Measurements from ENCODE around the gene MECP2. TPM values are rescaled to one million over a fixed set of nuclear protein-coding genes. Genes with fewer than 3 reads are reported as not detected.

MECP2 gene
- total RNA-seq, 1 experiment from 2014 or later = 88.9 TPM

DNA sequence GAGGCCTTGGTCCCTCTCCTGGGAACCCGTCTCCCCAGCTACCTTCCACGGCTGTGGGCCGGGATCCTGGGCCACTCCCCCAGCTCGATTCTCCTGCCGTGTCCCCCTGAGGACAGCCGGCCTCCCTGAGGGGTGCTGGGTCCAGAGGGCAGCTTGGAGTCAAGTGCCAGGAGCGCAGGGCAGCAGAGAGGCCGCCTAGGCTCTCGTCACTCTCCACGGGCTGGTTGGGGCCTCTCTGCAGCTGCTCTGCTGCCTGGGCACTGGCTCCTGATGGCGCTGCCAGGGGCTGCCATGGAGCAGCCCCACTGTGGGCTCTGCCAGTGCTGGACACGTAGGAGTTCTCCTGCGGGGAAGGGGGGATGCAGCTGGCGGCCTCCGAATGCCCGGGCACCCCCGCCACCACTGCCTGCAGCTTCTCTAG lies 84.5 kb downstream of the MECP2 start:
- no peaks in the 10 kb centered on the region for H3K27me3 ChIP-seq (ENCODE audit: control insufficient read depth, insufficient read depth, low read length)
- TF ChIP-seq TCF7L2 (IDR thresholded peaks at IDR 0.05; ENCODE audit: low read depth, low read length) (no peak), SIN3A (IDR thresholded peaks at IDR 0.05; ENCODE audit: borderline replicate concordance, insufficient read depth, low read depth, low read length) (no peak), POLR2AphosphoS5 (IDR thresholded peaks at IDR 0.05; ENCODE audit: low read depth, low read length) (no peak)
- TF ChIP-seq, protein P1, sequence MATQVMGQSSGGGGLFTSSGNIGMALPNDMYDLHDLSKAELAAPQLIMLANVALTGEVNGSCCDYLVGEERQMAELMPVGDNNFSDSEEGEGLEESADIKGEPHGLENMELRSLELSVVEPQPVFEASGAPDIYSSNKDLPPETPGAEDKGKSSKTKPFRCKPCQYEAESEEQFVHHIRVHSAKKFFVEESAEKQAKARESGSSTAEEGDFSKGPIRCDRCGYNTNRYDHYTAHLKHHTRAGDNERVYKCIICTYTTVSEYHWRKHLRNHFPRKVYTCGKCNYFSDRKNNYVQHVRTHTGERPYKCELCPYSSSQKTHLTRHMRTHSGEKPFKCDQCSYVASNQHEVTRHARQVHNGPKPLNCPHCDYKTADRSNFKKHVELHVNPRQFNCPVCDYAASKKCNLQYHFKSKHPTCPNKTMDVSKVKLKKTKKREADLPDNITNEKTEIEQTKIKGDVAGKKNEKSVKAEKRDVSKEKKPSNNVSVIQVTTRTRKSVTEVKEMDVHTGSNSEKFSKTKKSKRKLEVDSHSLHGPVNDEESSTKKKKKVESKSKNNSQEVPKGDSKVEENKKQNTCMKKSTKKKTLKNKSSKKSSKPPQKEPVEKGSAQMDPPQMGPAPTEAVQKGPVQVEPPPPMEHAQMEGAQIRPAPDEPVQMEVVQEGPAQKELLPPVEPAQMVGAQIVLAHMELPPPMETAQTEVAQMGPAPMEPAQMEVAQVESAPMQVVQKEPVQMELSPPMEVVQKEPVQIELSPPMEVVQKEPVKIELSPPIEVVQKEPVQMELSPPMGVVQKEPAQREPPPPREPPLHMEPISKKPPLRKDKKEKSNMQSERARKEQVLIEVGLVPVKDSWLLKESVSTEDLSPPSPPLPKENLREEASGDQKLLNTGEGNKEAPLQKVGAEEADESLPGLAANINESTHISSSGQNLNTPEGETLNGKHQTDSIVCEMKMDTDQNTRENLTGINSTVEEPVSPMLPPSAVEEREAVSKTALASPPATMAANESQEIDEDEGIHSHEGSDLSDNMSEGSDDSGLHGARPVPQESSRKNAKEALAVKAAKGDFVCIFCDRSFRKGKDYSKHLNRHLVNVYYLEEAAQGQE (IDR thresholded peaks at IDR 0.05; ENCODE audit: insufficient read depth in 1 of 2, low read depth in 2 of 2, low read length in 1 of 2) = no peak
- TF ChIP-seq, protein P2, sequence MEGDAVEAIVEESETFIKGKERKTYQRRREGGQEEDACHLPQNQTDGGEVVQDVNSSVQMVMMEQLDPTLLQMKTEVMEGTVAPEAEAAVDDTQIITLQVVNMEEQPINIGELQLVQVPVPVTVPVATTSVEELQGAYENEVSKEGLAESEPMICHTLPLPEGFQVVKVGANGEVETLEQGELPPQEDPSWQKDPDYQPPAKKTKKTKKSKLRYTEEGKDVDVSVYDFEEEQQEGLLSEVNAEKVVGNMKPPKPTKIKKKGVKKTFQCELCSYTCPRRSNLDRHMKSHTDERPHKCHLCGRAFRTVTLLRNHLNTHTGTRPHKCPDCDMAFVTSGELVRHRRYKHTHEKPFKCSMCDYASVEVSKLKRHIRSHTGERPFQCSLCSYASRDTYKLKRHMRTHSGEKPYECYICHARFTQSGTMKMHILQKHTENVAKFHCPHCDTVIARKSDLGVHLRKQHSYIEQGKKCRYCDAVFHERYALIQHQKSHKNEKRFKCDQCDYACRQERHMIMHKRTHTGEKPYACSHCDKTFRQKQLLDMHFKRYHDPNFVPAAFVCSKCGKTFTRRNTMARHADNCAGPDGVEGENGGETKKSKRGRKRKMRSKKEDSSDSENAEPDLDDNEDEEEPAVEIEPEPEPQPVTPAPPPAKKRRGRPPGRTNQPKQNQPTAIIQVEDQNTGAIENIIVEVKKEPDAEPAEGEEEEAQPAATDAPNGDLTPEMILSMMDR (IDR thresholded peaks at IDR 0.05) = no peak
- ATAC-seq (no peak), DNase-seq (ENCODE audit: low read depth, low spot score) (no peak)
- CTCF ChIA-PET = interaction anchor here (0.7 to 1.6 kb wide), 3 partner anchors 8 to 14 kb away, joined by 3 to 6 read pairs (median 4); no protein-coding TSS in a partner anchor
- intact Hi-C loops (cut with micrococcal nuclease; ENCODE audit: unreplicated experiment) (no loop called here), in situ Hi-C loops (cut with HindIII; ENCODE audit: low pct_unique_long_range_greater_than_20kb, low sequenced_read_pairs) (no loop called here)
- H3K9me3 ChIP-seq (ENCODE audit: control insufficient read depth, insufficient read depth, low read depth, low read length) = no peaks in the 10 kb centered on the region
- H3K27ac ChIP-seq (ENCODE audit: low read length) = peak overlapping the region; percentile 36; the same call in 1 of the 2 replicates
- peaks cover 18% of the 10 kb centered on the region for H3K4me1 ChIP-seq (ENCODE audit: control insufficient read depth, insufficient read depth, low read length)
- no peaks in the 10 kb centered on the region; the same call in 1 of the 2 replicates for H3K36me3 ChIP-seq (ENCODE audit: control insufficient read depth, insufficient read depth, low read length)
- POLR2A ChIA-PET = no interaction called here
- H3K4me3 ChIP-seq (ENCODE audit: low read depth in 2 of 2, low read length in 2 of 2) = no peak overlapping the region
- no TSS peak for BruUV-seq (replicated peaks)

DNA sequence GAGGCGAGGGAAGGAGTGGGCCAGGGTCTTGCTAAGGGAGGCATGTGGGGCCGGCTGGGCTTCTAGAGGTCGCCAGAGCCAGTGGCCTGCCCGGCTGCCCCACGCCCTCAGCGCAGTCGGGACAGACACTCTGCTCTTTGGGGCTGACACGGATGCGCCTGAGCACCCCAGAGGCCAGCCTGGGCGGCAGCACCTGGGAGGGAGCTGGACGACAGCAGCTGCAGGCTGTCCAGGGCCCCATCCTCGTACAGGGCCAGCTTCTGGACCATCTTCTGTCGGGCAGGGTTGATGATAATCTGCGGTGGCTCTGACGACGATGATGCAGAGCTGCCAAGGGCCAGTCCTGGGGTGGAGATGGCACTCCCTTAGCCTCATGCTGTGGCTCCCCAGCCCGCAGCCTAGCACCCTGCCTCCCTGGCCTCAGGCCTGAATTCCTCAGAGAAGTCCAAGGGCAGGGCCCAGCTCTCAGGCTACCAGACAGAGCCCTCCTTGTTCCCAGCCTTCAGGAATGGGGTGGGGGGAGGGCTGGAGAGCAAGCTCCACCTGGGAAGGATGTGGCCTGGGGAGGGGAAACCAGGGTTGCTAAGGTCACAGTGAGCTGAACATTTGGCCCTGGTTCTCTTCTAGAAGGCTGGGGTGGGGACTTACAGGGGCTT lies 85.1 kb downstream of the MECP2 start:
- no peaks in the 10 kb centered on the region for H3K9me3 ChIP-seq (ENCODE audit: control insufficient read depth, insufficient read depth, low read depth, low read length)
- ChIA-PET CTCF (interaction anchor here (0.7 to 1.6 kb wide), 2 partner anchors 7 to 15 kb away, joined by 4 to 6 read pairs; no protein-coding TSS in a partner anchor), POLR2A (no interaction called here)
- DNase-seq (ENCODE audit: low read depth, low spot score) (no peak), ATAC-seq (peak; percentile 13; the same call in 1 of the 2 replicates)
- H3K36me3 ChIP-seq (ENCODE audit: control insufficient read depth, insufficient read depth, low read length) = no peaks in the 10 kb centered on the region; the same call in 1 of the 2 replicates
- in situ Hi-C loops (cut with HindIII; ENCODE audit: low pct_unique_long_range_greater_than_20kb, low sequenced_read_pairs) = no loop called here
- no peaks in the 10 kb centered on the region for H3K27me3 ChIP-seq (ENCODE audit: control insufficient read depth, insufficient read depth, low read length)
- H3K4me3 ChIP-seq (ENCODE audit: low read depth in 2 of 2, low read length in 2 of 2) = no peak overlapping the region
- BruUV-seq (replicated peaks) = no TSS peak
- peak overlapping the region; percentile 36; the same call in 1 of the 2 replicates for H3K27ac ChIP-seq (ENCODE audit: low read length)
- intact Hi-C loops (cut with micrococcal nuclease; ENCODE audit: unreplicated experiment) = no loop called here
- peaks cover 14% of the 10 kb centered on the region; the same call in 1 of the 2 replicates for H3K4me1 ChIP-seq (ENCODE audit: control insufficient read depth, insufficient read depth, low read length)
- TF ChIP-seq, protein P1 (IDR thresholded peaks at IDR 0.05; ENCODE audit: insufficient read depth in 1 of 2, low read depth in 2 of 2, low read length in 1 of 2) = no peak
- TF ChIP-seq POLR2AphosphoS5 (IDR thresholded peaks at IDR 0.05; ENCODE audit: low read depth, low read length) (no peak), SIN3A (IDR thresholded peaks at IDR 0.05; ENCODE audit: borderline replicate concordance, insufficient read depth, low read depth, low read length) (no peak)
